ENCODE results near the gene CCDC183.
"Not testable (repeated sequence)": the region's sequence is repeated elsewhere in the genome, so short reads cannot be mapped to it uniquely, and the experiment has no call there.

CCDC183 gene

DNA sequence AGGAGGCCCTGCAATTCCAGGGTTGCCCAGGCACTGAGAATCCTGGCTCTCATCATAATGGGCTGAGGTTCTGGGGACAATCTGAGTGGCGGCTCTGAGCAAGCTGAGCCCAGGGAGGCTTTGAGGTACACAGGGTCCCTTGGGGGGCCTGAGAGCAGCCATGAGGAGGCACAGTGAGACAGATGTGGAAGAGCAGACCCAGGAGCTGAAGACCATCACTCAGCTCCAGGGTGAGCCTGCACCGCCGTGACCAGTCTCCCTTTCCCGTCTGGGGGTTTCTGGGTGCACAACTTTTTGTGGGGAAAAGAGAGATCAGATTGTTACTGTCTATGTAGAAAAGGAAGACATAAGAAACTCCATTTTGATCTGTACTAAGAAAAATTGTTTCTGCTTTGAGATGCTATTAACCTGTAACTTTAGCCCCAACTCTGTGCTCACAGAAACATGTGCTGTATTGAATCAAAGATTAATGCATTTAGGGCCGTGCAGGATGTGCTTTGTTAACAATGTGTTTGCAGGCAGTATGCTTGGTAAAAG lies at the start of gene CCDC183:
CCDC183 (plus strand) TSS at position 101 of the 537 bp plus-strand sequence; CDS start at position 161, 60 bp downstream.
- Histone ChIP-seq H3K9me3 (ENCODE audit: control insufficient read depth, insufficient read depth, low read length) (no peaks in the 10 kb centered on the region), H3K4me1 (ENCODE audit: insufficient read depth, low read length) (peaks cover 12% of the 10 kb centered on the region), H3K9ac (ENCODE audit: low read depth, low read length) (no peak within 1 kb of the TSS), H3K36me3 (ENCODE audit: insufficient read depth, low read length) (no peaks in the 10 kb centered on the region)

DNA sequence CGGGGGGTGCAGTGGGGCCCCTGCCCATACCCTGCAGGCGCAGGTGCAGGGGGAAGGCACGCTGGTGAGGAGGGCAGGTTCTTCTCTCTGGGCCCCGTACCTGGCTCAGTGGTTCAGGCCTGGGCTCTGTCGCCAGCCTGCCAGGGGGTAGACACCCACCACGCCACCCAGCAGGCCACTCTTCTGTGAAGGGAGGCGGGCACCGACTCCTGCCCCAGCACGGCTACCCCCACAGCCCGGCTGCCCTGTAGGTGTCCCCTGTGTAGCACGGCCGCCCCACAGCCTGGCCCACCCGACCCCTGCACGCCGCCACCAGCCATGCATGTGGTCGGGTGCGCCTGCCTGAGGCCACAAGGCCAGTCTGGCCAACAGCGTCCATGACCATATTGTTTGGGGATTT lies 49.5 kb upstream of the CCDC183 start:
- H3K9ac ChIP-seq (ENCODE audit: low read depth, low read length): no peak overlapping the region
- no peaks in the 10 kb centered on the region for H3K4me1 ChIP-seq (ENCODE audit: insufficient read depth, low read length)
- H3K36me3 ChIP-seq (ENCODE audit: insufficient read depth, low read length): no peaks in the 10 kb centered on the region
- peaks cover 3% of the 10 kb centered on the region; the same call in 1 of the 2 replicates for H3K9me3 ChIP-seq (ENCODE audit: control insufficient read depth, insufficient read depth, low read length)

DNA sequence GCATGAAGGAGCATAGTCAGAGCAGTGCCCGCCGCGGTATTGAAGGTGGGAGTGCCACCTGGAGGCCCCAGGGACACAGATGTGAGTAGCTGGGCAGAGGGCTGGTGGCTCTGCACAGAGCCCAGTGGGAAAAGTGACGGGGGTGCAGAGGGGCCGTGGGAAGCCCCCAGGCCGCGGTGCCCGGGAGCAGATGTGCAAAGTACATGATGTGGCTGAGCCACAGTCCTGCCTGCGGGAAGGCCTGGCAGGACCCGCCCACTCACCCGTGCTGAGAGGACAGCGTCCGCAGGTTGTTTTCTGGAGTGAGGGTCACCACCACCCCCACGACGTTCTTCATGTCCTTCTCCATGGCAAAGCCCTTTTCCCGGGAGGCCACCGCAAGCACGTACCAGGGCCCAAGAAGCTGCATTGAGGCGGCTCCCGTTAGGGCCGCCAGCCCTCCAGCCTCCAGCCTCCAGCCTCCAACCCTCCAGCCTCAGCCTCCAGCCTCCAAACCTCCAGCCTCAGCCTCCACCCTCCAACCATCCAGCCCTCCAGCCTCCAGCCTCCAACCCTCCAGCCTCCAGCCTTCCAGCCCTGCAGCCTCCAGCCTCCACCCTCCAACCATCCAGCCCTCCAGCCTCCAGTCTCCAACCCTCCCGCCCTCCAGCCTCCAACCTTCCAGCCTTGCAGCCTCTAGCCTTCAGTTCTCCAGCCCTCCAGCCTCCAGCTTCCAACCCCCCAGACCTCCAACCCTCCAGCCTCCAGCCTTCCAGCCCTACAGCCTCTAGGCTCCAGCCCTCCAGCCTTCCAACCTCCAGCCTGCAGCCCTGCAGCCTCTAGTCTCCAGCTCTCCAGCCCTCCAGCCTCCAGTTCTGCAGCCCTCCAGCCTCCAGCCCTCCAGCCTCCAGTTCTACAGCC lies 48.7 kb upstream of the CCDC183 start:
- no peak overlapping the region for H3K9ac ChIP-seq (ENCODE audit: low read depth, low read length)
- peaks cover 3% of the 10 kb centered on the region; the same call in 1 of the 2 replicates for H3K9me3 ChIP-seq (ENCODE audit: control insufficient read depth, insufficient read depth, low read length)
- H3K4me1 ChIP-seq (ENCODE audit: insufficient read depth, low read length): no peaks in the 10 kb centered on the region
- no peaks in the 10 kb centered on the region for H3K36me3 ChIP-seq (ENCODE audit: insufficient read depth, low read length)

DNA sequence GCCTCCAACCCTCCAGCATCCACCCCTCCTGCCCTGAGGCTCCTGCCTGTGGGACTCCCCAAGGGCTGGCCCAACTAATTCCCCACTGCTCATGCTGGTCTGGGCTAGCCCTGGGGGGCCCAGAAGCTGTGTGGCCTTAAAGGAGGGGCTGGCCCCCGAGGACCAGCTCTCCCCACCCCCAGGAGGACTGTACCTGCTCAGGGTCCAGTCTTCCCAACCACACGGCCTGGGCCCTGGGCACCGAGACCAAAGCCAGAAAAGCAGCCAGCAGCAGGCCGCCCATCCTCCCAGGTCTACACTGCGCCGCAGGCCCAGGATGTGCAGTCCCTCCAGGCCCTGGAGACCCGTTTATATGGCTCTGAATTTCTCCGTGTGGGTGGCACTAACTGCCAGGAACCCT lies 47.9 kb upstream of the CCDC183 start, which contains the start of gene LCN6:
LCN6 (minus strand) TSS at position 325 of the 400 bp plus-strand sequence; CDS start at position 283, 42 bp downstream.
- Histone ChIP-seq H3K9ac (ENCODE audit: low read depth, low read length) (no peak within 1 kb of the TSS), H3K9me3 (ENCODE audit: control insufficient read depth, insufficient read depth, low read length) (peaks cover 3% of the 10 kb centered on the region; the same call in 1 of the 2 replicates), H3K36me3 (ENCODE audit: insufficient read depth, low read length) (no peaks in the 10 kb centered on the region), H3K4me1 (ENCODE audit: insufficient read depth, low read length) (no peaks in the 10 kb centered on the region)

DNA sequence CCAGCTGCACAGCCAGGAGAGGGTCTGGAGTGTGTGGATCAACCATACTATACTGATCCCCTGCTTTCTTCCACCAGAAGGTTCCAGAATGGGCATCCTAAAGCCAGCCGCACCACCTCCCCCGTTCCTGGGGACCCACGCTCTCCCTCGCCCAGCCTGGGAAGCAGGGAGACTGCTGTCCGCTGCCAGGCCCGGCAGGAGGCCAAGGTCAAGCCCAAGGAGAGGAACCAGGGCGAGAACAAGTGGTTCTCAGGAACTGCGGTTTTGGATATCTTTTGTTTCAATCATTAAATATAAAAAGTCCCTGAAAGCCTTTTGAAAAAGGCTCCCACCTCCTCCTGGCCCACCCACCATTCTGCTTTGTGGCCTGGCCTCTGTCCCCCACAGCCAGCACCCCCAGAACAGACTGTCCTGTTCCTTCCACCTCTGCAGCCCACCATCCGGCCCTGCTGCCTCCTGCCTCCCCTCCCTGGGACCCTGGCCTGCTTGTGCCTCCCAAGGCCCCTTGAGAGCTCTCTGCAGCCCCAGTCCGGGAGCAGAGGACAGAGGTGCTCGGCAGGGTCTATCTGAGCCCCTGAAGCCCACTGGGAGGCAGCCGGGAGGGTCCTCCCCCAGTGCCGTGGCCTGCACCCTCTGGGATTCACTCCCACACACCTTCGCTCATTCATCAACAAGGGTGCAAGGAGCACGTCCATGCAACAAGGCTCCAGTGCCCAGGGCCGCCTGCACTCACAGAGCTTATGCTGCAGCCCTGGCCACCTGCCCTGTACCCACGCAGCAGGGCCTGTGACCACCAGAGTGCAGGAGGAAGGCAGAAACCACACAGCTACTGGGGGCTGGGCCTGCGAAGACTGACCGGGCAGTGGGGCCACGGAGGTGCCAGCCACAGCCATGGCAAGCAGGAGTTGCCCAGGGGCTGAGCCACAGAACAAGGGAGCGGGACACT lies 47.2 kb upstream of the CCDC183 start:
- Histone ChIP-seq H3K36me3 (ENCODE audit: insufficient read depth, low read length) (no peaks in the 10 kb centered on the region), H3K9ac (ENCODE audit: low read depth, low read length) (no peak overlapping the region), H3K4me1 (ENCODE audit: insufficient read depth, low read length) (no peaks in the 10 kb centered on the region), H3K9me3 (ENCODE audit: control insufficient read depth, insufficient read depth, low read length) (peaks cover 3% of the 10 kb centered on the region; the same call in 1 of the 2 replicates)

DNA sequence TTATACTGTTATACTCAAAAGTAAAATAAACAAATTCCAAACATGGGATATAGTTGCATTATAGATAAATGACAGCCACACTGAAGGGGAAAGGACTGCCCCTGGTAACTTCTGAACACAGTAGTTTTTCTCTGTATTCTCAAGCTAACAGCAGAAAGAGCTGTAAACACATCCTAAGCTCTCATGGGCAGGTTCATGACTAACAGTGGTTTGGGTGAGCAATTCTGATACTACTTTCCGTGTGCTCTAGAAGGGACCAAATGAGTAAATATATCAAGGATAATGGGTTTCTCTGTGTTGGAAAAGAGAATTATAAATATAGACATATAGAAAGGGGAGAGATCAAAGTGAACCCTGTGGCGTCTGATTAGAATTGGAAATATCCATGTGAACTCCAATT lies 45.6 kb upstream of the CCDC183 start:
- Histone ChIP-seq H3K9me3 (ENCODE audit: control insufficient read depth, insufficient read depth, low read length) (peaks cover 3% of the 10 kb centered on the region; the same call in 1 of the 2 replicates), H3K9ac (ENCODE audit: low read depth, low read length) (no peak overlapping the region), H3K36me3 (ENCODE audit: insufficient read depth, low read length) (no peaks in the 10 kb centered on the region), H3K4me1 (ENCODE audit: insufficient read depth, low read length) (no peaks in the 10 kb centered on the region)

DNA sequence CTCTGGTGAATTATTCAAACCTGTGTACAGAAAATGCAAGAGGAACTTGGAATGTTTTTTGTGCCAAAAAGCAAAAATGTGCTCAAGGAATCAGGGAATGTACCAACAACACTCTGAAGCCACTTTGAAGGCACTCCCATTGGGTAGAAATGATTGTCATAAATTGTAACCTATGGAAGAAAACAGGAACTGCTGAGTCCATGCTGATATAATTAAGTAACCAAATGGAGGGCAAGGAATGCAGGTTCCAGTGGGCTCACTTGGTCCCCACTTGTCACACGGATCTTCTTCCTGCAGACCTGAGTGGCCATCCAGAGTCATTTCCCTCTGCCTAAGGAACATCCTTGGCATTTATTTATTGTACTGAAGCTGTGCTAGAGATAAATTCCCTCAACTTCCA lies 44.9 kb upstream of the CCDC183 start:
- H3K9ac ChIP-seq (ENCODE audit: low read depth, low read length): no peak overlapping the region
- no peaks in the 10 kb centered on the region for H3K36me3 ChIP-seq (ENCODE audit: insufficient read depth, low read length)
- peaks cover 3% of the 10 kb centered on the region; the same call in 1 of the 2 replicates for H3K9me3 ChIP-seq (ENCODE audit: control insufficient read depth, insufficient read depth, low read length)
- H3K4me1 ChIP-seq (ENCODE audit: insufficient read depth, low read length): no peaks in the 10 kb centered on the region

DNA sequence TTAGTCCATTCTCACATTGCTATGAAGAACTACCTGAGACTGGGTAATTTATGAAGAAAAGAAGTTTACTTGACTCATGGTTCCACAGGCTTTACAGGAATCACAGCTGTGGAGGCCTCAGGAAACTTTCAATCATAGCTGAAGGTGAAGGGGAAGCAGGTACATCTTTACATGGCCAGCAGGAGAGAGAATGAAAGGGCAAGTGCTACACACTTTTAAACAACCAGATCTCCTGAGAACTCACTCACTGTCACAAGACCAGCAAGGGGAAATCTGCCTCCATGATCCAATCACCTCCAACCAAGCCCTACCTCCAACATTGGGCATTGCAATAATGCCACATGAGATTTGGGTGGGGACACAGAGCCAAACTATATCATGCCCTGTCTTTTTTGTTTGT lies 44.3 kb upstream of the CCDC183 start:
- Histone ChIP-seq H3K9ac (ENCODE audit: low read depth, low read length) (no peak overlapping the region), H3K4me1 (ENCODE audit: insufficient read depth, low read length) (no peaks in the 10 kb centered on the region), H3K36me3 (ENCODE audit: insufficient read depth, low read length) (no peaks in the 10 kb centered on the region), H3K9me3 (ENCODE audit: control insufficient read depth, insufficient read depth, low read length) (peaks cover 3% of the 10 kb centered on the region; the same call in 1 of the 2 replicates)

DNA sequence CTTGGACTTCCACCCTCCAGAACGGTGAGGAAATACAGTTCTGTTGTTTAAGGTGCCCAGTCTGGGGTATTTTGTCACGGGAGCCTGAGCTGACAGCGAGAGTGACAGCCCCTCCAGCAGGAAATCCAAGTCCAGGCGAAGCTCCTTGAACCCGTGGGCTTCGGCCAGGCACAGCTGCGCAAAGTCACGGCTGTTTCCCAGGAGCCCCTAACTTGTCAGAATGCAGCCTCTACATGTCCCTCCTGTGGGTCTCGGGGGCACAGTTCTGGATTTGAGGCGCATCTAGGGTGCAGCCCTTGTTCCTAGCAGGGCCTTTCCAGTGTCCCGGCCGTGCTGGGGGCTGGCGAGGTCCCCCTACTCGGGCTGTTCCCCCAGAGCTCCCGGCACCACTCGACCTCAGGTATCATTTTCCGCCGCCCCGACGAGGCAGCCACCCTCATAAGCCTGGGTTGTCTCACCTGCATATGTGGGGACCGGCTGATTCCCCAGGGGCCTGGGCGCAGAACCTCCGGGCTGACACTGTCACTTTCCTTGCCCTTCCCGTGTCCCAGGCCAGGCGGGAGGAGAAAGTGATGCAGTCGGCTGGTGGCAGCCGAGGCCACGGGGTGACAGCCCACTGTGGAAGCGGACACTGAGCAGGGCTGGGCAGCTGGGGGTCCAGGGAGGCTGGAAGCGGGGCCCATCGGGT lies 42.6 kb upstream of the CCDC183 start:
- Histone ChIP-seq H3K9me3 (ENCODE audit: control insufficient read depth, insufficient read depth, low read length) (peaks cover 3% of the 10 kb centered on the region; the same call in 1 of the 2 replicates), H3K36me3 (ENCODE audit: insufficient read depth, low read length) (no peaks in the 10 kb centered on the region), H3K9ac (ENCODE audit: low read depth, low read length) (no peak overlapping the region), H3K4me1 (ENCODE audit: insufficient read depth, low read length) (no peaks in the 10 kb centered on the region)

DNA sequence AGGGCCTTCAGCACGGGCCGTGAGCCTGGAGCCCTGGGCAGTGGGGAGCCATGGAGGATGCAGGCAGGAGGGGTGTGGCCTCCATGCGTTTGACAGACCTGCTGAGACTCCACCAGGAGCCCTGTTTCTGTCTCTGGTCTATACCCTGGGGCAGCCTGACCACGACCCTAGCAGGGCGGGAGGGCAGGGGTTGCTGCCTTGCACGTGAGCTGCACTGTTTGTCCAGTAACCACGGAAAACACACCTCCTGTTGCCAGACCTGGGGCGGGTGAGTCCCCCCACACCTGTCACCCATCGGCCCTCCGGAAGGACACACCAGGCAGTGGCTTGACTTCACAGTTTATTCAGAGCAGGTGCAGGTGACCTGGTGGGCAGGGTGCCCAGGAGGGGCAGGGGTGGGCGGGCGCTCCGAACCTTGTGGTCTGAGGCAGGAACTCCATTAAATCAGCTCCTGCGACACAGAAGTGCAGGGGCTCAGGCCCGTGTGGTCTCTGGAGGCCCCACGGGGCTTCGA lies 42.0 kb upstream of the CCDC183 start:
- peaks cover 3% of the 10 kb centered on the region; the same call in 1 of the 2 replicates for H3K9me3 ChIP-seq (ENCODE audit: control insufficient read depth, insufficient read depth, low read length)
- H3K36me3 ChIP-seq (ENCODE audit: insufficient read depth, low read length): no peaks in the 10 kb centered on the region
- no peak overlapping the region for H3K9ac ChIP-seq (ENCODE audit: low read depth, low read length)
- H3K4me1 ChIP-seq (ENCODE audit: insufficient read depth, low read length): no peaks in the 10 kb centered on the region

DNA sequence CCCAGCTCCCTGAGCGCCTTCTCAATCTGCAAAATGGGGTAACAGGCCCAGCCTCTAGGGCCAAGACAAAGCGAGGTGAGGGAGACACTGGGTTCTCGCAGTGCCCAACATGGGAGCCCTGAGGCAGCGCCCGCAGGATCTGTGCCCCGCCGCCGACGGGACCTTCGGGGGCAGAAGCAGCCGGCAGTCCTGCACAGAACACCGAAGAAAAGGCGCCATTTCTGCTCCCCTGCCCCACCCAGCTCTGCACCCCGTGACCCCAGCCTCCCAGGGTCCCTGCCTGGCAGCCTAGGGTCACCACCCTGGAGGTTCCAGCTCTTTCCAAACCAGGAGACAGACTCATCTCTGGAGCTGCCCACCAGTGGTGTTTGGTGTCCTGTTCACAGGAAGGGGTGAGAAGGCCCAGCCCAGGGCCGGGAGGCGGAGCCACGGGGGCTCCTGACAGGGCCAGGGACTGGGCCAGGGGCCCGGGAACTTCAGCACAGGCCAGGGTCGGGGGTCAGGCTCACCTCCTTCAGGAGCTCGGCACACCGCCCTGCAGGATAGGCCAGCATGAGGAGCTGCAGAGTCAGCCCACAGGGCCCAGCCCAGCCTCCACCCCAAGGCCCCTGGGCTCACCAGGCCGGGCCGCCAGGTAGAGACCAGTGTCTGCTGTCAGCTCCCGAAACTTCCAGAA lies 41.4 kb upstream of the CCDC183 start:
- Histone ChIP-seq H3K36me3 (ENCODE audit: insufficient read depth, low read length) (no peaks in the 10 kb centered on the region), H3K9ac (ENCODE audit: low read depth, low read length) (no peak overlapping the region), H3K4me1 (ENCODE audit: insufficient read depth, low read length) (no peaks in the 10 kb centered on the region), H3K9me3 (ENCODE audit: control insufficient read depth, insufficient read depth, low read length) (peaks cover 3% of the 10 kb centered on the region; the same call in 1 of the 2 replicates)

DNA sequence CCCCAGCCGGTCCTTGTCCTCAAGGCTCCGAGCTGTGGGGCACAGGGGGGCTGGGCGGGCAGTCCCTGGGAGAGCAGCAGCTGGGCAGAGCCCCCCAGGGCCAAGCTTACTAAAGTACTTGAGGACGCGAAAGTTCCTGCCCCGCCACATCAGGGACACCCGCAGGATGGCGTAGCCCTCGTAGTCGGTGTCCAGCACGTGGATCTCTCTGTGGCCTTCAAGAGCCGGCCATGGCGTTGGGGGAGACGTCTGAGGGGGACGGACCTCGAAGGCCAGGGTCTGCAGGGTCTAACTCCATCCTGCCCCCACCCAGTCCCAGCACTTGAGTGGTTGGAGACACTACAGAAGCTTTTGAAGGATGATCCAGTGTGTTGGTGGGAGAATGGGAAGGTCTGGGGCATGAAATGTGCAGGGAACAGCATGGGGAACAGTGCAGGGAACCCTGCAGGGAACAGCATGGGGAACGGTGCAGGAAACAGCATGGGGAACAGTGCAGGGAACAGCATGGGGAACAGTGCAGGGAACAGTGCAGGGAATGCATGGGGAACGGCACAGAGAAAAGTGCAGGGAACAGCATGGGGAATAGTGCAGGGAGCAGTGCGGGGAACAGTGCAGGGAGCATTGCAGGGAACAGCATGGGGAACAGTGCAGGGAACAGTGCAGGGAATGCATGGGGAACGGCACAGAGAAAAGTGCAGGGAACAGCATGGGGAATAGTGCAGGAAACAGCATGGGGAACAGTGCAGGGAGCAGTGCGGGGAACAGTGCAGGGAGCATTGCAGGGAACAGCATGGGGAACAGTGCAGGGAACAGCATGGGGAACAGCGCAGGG lies 40.6 kb upstream of the CCDC183 start:
- not testable (repeated sequence) for H3K36me3 ChIP-seq (ENCODE audit: insufficient read depth, low read length); H3K9me3 ChIP-seq (ENCODE audit: control insufficient read depth, insufficient read depth, low read length); H3K9ac ChIP-seq (ENCODE audit: low read depth, low read length); H3K4me1 ChIP-seq (ENCODE audit: insufficient read depth, low read length)

Data from ES-I3 (cell line).